IMR-90 (cell line): ENCODE data around the gene NKPD1. TPM values are rescaled to one million over a fixed set of nuclear protein-coding genes. Genes with fewer than 3 reads are reported as not detected.

Experiments
- ATAC-seq: fragments of 200-7000 bp; cut with Tn5 transposase; 2 replicates; pipeline ENCODE4 v1.9.1; 2020; ENCODE audit warnings: low read depth, mild to moderate bottlenecking, moderate library complexity
- BruUV-seq: library from RNA; stranded (reverse); fragments of 400-500 nt; replicated peaks from 2 replicates; lab custom pipeline; 2021; lab: Mats Ljungman, UMichigan
- CTCF ChIA-PET: fragments of 300-600 bp; formaldehyde crosslinking; extraction: SDS; loops from one replicate; lab custom pipeline; 2021; ENCODE audit warnings: antibody characterized with exemption; lab: Yijun Ruan, JAX
- POLR2A ChIA-PET: fragments of 300-600 bp; sonication (Branson Sonifier 250); formaldehyde crosslinking; loops from one replicate; lab custom pipeline; 2022; ENCODE audit warnings: antibody characterized with exemption; ENCODE audit not compliant: unreplicated experiment; lab: Charles Lee
- DNase-seq: peaks from one replicate; pipeline ENCODE4 v3.0.0; 2013
- H2AFZ ChIP-seq: replicated peaks from 2 replicates; pipeline ENCODE3; 2013; ENCODE audit warnings: low read length, mild to moderate bottlenecking; ENCODE audit not compliant: poor library complexity
- H2AK5ac ChIP-seq: 2 replicates; pipeline ENCODE4 v1.6.1; 2013; ENCODE audit warnings: low read depth, low read length, inconsistent platforms
- H2AK9ac ChIP-seq: replicated peaks from 2 replicates; pipeline ENCODE3; 2013; ENCODE audit warnings: mild to moderate bottlenecking, low read depth, low read length, moderate library complexity; ENCODE audit not compliant: poor library complexity
- H2BK120ac ChIP-seq: 2 replicates; pipeline ENCODE4 v1.6.1; 2013; ENCODE audit warnings: low read depth, low read length, inconsistent platforms
- H2BK15ac ChIP-seq: 3 replicates; pipeline ENCODE4 v1.6.1; 2013; ENCODE audit warnings: low read depth, low read length, inconsistent platforms
- H2BK20ac ChIP-seq: 2 replicates; pipeline ENCODE4 v1.6.1; 2013; ENCODE audit warnings: low read depth, mild to moderate bottlenecking, inconsistent platforms, low read length, moderate library complexity
- H2BK5ac ChIP-seq: 2 replicates; pipeline ENCODE4 v1.6.1; 2013; ENCODE audit warnings: mild to moderate bottlenecking, low read depth, low read length, inconsistent platforms; ENCODE audit not compliant: poor library complexity, severe bottlenecking
- H3K14ac ChIP-seq: replicated peaks from 2 replicates; pipeline ENCODE4 v1.6.1; 2013; ENCODE audit warnings: low read depth, low read length, inconsistent platforms
- H3K18ac ChIP-seq: 2 replicates; pipeline ENCODE4 v1.6.1; 2013; ENCODE audit warnings: low read depth, low read length, control low read depth
- H3K23ac ChIP-seq: 2 replicates; pipeline ENCODE4 v1.6.1; 2013; ENCODE audit warnings: low read depth, low read length, inconsistent platforms
- H3K27ac ChIP-seq: 2 replicates; pipeline ENCODE4 v1.5.1; 2013; ENCODE audit warnings: mild to moderate bottlenecking, control low read depth, low read length; ENCODE audit not compliant: insufficient read depth
- H3K27me3 ChIP-seq: 2 replicates; pipeline ENCODE4 v1.6.1; 2013; ENCODE audit warnings: low read length; ENCODE audit not compliant: control insufficient read depth, insufficient read depth
- H3K36me3 ChIP-seq: 2 replicates; pipeline ENCODE4 v1.6.1; 2013; ENCODE audit warnings: low read length, mixed read lengths; ENCODE audit not compliant: control insufficient read depth, insufficient read depth
- H3K4ac ChIP-seq: 2 replicates; pipeline ENCODE4 v1.6.1; 2013; ENCODE audit warnings: low read depth, low read length, inconsistent platforms
- H3K4me1 ChIP-seq: 2 replicates; pipeline ENCODE4 v1.6.1; 2013; ENCODE audit warnings: low read length, mixed read lengths; ENCODE audit not compliant: control insufficient read depth, insufficient read depth
- H3K4me2 ChIP-seq: 2 replicates; pipeline ENCODE4 v1.6.1; 2013; ENCODE audit warnings: low read depth, mild to moderate bottlenecking, control low read depth, low read length, moderate library complexity
- H3K4me3 ChIP-seq: 2 replicates; pipeline ENCODE4 v1.5.1; 2013; ENCODE audit warnings: low read depth, mild to moderate bottlenecking, control low read depth, low read length, moderate library complexity; ENCODE audit not compliant: insufficient read depth
- H3K56ac ChIP-seq: 2 replicates; pipeline ENCODE4 v1.6.1; 2013; ENCODE audit warnings: low read length, inconsistent platforms; ENCODE audit not compliant: insufficient read depth; ENCODE audit errors: extremely low read depth
- H3K79me1 ChIP-seq, 2 experiments: 2 replicates each; pipeline ENCODE4 v1.6.1; 2013; ENCODE audit warnings: low read length in 2 of 2, inconsistent platforms in 1 of 2, low read depth in 1 of 2
- H3K9ac ChIP-seq: 2 replicates; pipeline ENCODE4 v1.6.1; 2013; ENCODE audit warnings: low read depth, low read length, control low read depth
- H3K9me1 ChIP-seq: 2 replicates; pipeline ENCODE4 v1.6.1; 2013; ENCODE audit warnings: low read length, inconsistent platforms; ENCODE audit not compliant: insufficient read depth
- H3K9me3 ChIP-seq: 2 replicates; pipeline ENCODE4 v1.6.1; 2013; ENCODE audit warnings: low read length; ENCODE audit not compliant: control insufficient read depth, insufficient read depth
- H4K20me1 ChIP-seq: 2 replicates; pipeline ENCODE4 v1.6.1; 2013; ENCODE audit warnings: low read length, inconsistent platforms; ENCODE audit not compliant: insufficient read depth
- H4K5ac ChIP-seq: 2 replicates; pipeline ENCODE4 v1.6.1; 2013; ENCODE audit warnings: mild to moderate bottlenecking, low read depth, low read length, control low read depth
- H4K8ac ChIP-seq, 2 experiments: 2 replicates each; pipeline ENCODE4 v1.6.1; 2013; ENCODE audit warnings: low read depth in 2 of 2, low read length in 2 of 2, control low read depth in 1 of 2, inconsistent platforms in 1 of 2
- H4K91ac ChIP-seq: 2 replicates; pipeline ENCODE4 v1.6.1; 2013; ENCODE audit warnings: low read depth, low read length, inconsistent platforms; ENCODE audit not compliant: insufficient read depth
- CEBPB ChIP-seq: IDR thresholded peaks from 2 replicates; pipeline ENCODE4 v1.6.1; 2012; ENCODE audit warnings: low read depth, low read length, improper control_type of control experiment
- ELK1 ChIP-seq: fragments of 150-350 bp; IDR thresholded peaks from 2 replicates; pipeline ENCODE4 v1.6.1; 2016; ENCODE audit warnings: low read depth, mild to moderate bottlenecking, low read length, moderate library complexity, borderline replicate concordance
- FOS ChIP-seq: fragments of 150-350 bp; IDR thresholded peaks from 2 replicates; pipeline ENCODE4 v1.6.1; 2016; ENCODE audit warnings: low read depth, low read length
- MXI1 ChIP-seq: IDR thresholded peaks from 2 replicates; pipeline ENCODE4 v1.6.1; 2012; ENCODE audit warnings: low read depth, mild to moderate bottlenecking, low read length, moderate library complexity, borderline replicate concordance
- POLR2A ChIP-seq: IDR thresholded peaks from 2 replicates; pipeline ENCODE4 v1.6.1; 2012; ENCODE audit warnings: mild to moderate bottlenecking, low read depth, low read length
- SMC3 ChIP-seq: fragments of 150-350 bp; IDR thresholded peaks from 2 replicates; pipeline ENCODE4 v1.6.1; 2016; ENCODE audit warnings: low read depth, mild to moderate bottlenecking, antibody characterized with exemption, low read length, moderate library complexity
- WGBS, 2 experiments: methylation state at CpG; one replicate each; pipeline versions ENCODE4 v1.1.5 to v1.1.7; 2013; ENCODE audit warnings: missing lambda C conversion rate in 2 of 2; ENCODE audit not compliant: insufficient read length in 1 of 2; ENCODE audit errors: extremely low coverage in 2 of 2; 5-methylcytosine and 5-hydroxymethylcytosine counted together
- dilution Hi-C: fragments of 300-500 bp; cut with HindIII; formaldehyde crosslinking; loops from one replicate; pipeline ENCODE4 v1.14.3; 2018; ENCODE audit warnings: low sequenced_read_pairs; ENCODE audit not compliant: unreplicated experiment
- in situ Hi-C: fragments of 300-500 bp; cut with MboI; formaldehyde crosslinking; loops from 3 replicates; pipeline ENCODE4 v1.14.3; 2019; ENCODE audit warnings: low sequenced_read_pairs, inconsistent platforms, mixed read lengths
- intact Hi-C: fragments of 100-400 bp; cut with micrococcal nuclease; formaldehyde crosslinking; loops from 2 replicates; pipeline ENCODE4 v1.10.0; 2022
- polyA plus RNA-seq, 3 experiments: library from polyadenylated mRNA; depleted of rRNA; stranded (reverse); fragments of >200 nt; gene quantifications; 2 replicates each; pipeline ENCODE4 v1.2.3, GENCODE V29; 2012; ENCODE audit warnings: low replicate concordance in 1 of 3
- total RNA-seq: library from RNA; depleted of rRNA; stranded (reverse); fragments of >200 nt; gene quantifications from 2 replicates; pipeline ENCODE4 v1.2.3, GENCODE V29; 2012

Gene NKPD1
- total and polyA plus RNA-seq, 2 of the 4 experiments (the other 2 are of a cell fraction): under 0.01 to 0.09 TPM

GRCh38 chr19:45172173-45172572 lies 11.4 kb upstream of the NKPD1 start:
- no peak overlapping the region for H2AK5ac ChIP-seq
- intact Hi-C loops: no loop called here
- no peak overlapping the region for H4K91ac ChIP-seq
- H3K23ac ChIP-seq: no peak overlapping the region
- no peak overlapping the region for H3K18ac ChIP-seq
- H3K79me1 ChIP-seq: peaks cover 0 to 3% of the 10 kb centered on the region in 2 experiments; a peak in 1 of 4 replicates
- no TSS peak for BruUV-seq
- CTCF ChIA-PET: no interaction called here
- H2AFZ ChIP-seq: no peak overlapping the region
- H4K20me1 ChIP-seq: no peaks in the 10 kb centered on the region
- H3K14ac ChIP-seq: no peak overlapping the region
- TF ChIP-seq ELK1: no peak
- no peak for TF ChIP-seq MXI1
- no peak for TF ChIP-seq POLR2A
- TF ChIP-seq SMC3: no peak
- TF ChIP-seq CEBPB: no peak
- no peak for TF ChIP-seq FOS
- H3K4me2 ChIP-seq: no peak overlapping the region
- H3K4me3 ChIP-seq: no peak overlapping the region
- H3K9ac ChIP-seq: no peak overlapping the region
- POLR2A ChIA-PET: no interaction called here
- H2BK15ac ChIP-seq: no peak overlapping the region
- no peaks in the 10 kb centered on the region for H3K9me3 ChIP-seq
- ATAC-seq: no peak
- in situ Hi-C loops: no loop called here
- no peak for DNase-seq
- H3K9me1 ChIP-seq: 0 out of 2 replicates have a peak, but pooled peaks cover 3% of the 10 kb centered on the region
- H2BK120ac ChIP-seq: no peak overlapping the region
- H3K27me3 ChIP-seq: peaks cover 2% of the 10 kb centered on the region; the same call in 1 of the 2 replicates
- H3K4me1 ChIP-seq: peaks cover 2% of the 10 kb centered on the region
- H4K5ac ChIP-seq: no peak overlapping the region
- H4K8ac ChIP-seq: no peak overlapping the region
- no peak overlapping the region for H3K4ac ChIP-seq
- no peak overlapping the region for H2BK5ac ChIP-seq
- H2BK20ac ChIP-seq: no peak overlapping the region
- no peak overlapping the region for H3K56ac ChIP-seq
- dilution Hi-C loops: no loop called here
- no peaks in the 10 kb centered on the region for H3K36me3 ChIP-seq
- no peak overlapping the region for H3K27ac ChIP-seq
- WGBS, 2 experiments: no CpG with 5 or more reads among the region's 4 CpGs
- no peak overlapping the region for H2AK9ac ChIP-seq
